C4-2B (cell line): ENCODE results near the gene TTLL3.

Experiments used
- CTCF ChIP-seq: fragments of 450-650 bp; conservative IDR thresholded peaks from 2 replicates; pipeline ENCODE4 v1.5.1; 2017; ENCODE audit warnings: mild to moderate bottlenecking
- ZFX ChIP-seq: fragments of 450-650 bp; IDR thresholded peaks from 2 replicates; pipeline ENCODE4 v1.6.1; 2017

DNA sequence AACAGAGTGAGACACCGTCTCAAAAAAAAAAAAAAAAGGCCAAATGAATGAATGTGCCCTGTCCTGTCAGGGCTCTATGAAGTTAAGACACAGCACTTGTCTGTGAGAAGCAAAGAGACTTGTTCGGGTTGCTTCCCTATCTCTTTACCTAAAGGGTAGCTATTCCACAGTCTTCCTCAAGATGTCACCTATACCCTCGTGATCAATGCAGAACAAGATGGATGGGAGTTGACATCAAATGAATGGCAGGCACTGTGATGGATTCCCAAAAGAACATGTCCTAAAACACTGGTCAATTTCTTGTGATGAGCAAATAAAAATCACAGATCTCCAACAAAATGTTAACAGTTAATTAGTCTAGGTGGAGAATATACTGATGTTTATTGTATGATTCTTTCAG is 27.3 kb upstream of the TTLL3 start:
- peak; percentile 36; the same call in 1 of the 2 replicates for TF ChIP-seq CTCF
- no peak for TF ChIP-seq ZFX
